Brain microvascular endothelial cell (primary cell): Measurements from ENCODE around the gene HAPLN3.

ENCODE experiments used
- DNase-seq: peaks from one replicate; pipeline ENCODE4 v3.0.0-alpha.2; 2020
- H3K27ac ChIP-seq: fragments of 250-450 bp; sonication (Bioruptor Pico); 2 replicates; pipeline ENCODE4 v1.5.1; 2020; ENCODE audit warnings: mild to moderate bottlenecking, moderate library complexity
- H3K27me3 ChIP-seq: fragments of 250-450 bp; sonication (Bioruptor Pico); replicated peaks from 2 replicates; pipeline ENCODE4 v1.5.1; 2020; ENCODE audit warnings: mild to moderate bottlenecking
- H3K36me3 ChIP-seq: fragments of 250-450 bp; sonication (Bioruptor Pico); replicated peaks from 2 replicates; pipeline ENCODE4 v1.5.1; 2020; ENCODE audit warnings: mild to moderate bottlenecking
- H3K4me3 ChIP-seq: 2 replicates; pipeline ENCODE4 v1.5.1; 2011; ENCODE audit warnings: low read depth, mild to moderate bottlenecking, control low read depth, low read length, moderate library complexity
- CTCF ChIP-seq: IDR thresholded peaks from 2 replicates; pipeline ENCODE4 v1.5.1; 2011; ENCODE audit warnings: low read depth, mild to moderate bottlenecking, moderate library complexity, low read length, control low read depth, inconsistent platforms; ENCODE audit errors: missing control alignments
- in situ Hi-C: cut with HindIII; loops from 2 replicates; pipeline ENCODE4 v1.10.0; 2017; ENCODE audit warnings: low sequenced_read_pairs, low pct_ligation_motif_present

The HAPLN3 gene

DNA sequence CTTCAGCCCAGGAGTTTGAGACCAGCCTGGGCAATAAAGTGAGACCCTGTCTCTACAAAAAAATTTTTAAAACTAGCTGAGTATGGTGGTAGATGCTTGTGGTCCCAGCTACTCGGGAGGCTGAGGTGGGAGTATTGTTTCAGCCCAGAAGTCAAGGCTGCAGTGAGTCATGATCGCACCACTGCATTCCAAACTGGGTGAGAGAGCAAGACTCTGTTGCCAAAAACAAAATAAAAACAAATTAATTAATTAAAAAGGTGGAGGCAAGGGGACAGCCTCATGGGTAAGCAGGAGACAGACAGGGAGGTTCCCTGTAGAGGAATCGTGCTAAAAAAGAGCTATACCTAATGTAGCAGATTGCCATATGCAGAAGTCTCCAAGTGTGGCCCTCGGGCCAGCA lies 12.6 kb downstream of the HAPLN3 start:
- no peak overlapping the region for H3K27ac ChIP-seq
- peak; percentile 53 for DNase-seq
- H3K36me3 ChIP-seq = no peaks in the 10 kb centered on the region
- in situ Hi-C loops = no loop called here
- no peak for TF ChIP-seq CTCF
- no peak overlapping the region for H3K4me3 ChIP-seq
- no peaks in the 10 kb centered on the region for H3K27me3 ChIP-seq

GRCh38 chr15:88881775-88882174 lies 13.6 kb downstream of the HAPLN3 start:
- H3K36me3 ChIP-seq = no peaks in the 10 kb centered on the region
- TF ChIP-seq CTCF = no peak
- no peak overlapping the region for H3K4me3 ChIP-seq
- DNase-seq = no peak
- in situ Hi-C loops = no loop called here
- H3K27ac ChIP-seq = no peak overlapping the region
- no peaks in the 10 kb centered on the region for H3K27me3 ChIP-seq

- Histone ChIP-seq H3K27ac (no peak overlapping the region), H3K4me3 (no peak overlapping the region), H3K27me3 (no peaks in the 10 kb centered on the region), H3K36me3 (no peaks in the 10 kb centered on the region)
- in situ Hi-C loops = no loop called here
- DNase-seq = no peak
- no peak for TF ChIP-seq CTCF
These were observed 14.2 kb downstream of the HAPLN3 start for GRCh38 chr15:88880944-88881740.

GRCh38 chr15:88878720-88879184 lies 16.6 kb downstream of the HAPLN3 start:
- Histone ChIP-seq H3K27me3 (peaks cover 3% of the 10 kb centered on the region), H3K36me3 (no peaks in the 10 kb centered on the region), H3K4me3 (no peak overlapping the region), H3K27ac (no peak overlapping the region)
- peak; percentile 47 for DNase-seq
- in situ Hi-C loops = no loop called here
- peak; percentile 93 for TF ChIP-seq CTCF

DNA sequence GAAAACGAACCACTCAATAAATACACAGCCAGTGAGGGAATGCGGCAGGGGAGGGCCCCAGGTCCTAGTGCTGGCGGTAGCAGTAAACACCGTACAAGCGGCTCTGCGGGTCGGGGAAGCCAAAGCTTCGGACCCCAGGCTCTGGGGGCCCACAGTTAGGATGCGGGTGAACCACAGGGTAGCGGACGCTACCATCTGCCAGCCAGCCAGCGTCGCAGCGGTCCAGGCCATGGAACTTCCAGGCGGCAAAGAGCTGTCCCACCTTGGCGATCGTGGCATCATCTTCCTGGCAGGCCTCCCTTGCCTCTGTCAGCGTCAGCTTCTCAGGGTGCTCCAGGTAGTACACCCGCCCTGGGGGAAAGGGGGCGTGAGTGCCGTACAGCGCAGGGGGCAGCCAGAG lies 17.4 kb downstream of the HAPLN3 start:
- H3K27ac ChIP-seq = no peak overlapping the region
- H3K4me3 ChIP-seq = no peak overlapping the region
- in situ Hi-C loops = no loop called here
- TF ChIP-seq CTCF = no peak
- DNase-seq = no peak
- peaks cover 7% of the 10 kb centered on the region for H3K27me3 ChIP-seq
- H3K36me3 ChIP-seq = no peaks in the 10 kb centered on the region

DNA sequence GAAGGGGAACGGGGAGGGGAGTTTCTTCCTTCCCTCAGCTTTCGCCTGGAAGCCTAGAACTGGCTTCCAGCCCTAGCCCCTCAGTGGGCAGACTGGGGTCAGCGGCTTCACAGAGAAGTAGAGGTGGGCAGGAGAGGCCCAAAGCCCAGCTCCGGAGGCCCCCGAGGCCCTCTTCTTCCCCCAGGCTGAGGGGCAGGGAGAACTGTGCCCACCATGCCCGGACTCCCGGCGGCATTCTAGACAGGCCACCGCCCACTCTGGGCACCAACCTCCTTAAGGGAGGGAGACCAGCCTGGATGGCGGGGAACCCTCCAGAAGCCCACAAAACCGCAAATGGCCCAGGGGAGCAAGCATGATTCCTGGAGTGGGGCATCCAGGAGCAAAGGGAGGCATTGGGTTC lies 17.9 kb downstream of the HAPLN3 start:
- Histone ChIP-seq H3K27me3 (peaks cover 11% of the 10 kb centered on the region), H3K27ac (no peak overlapping the region), H3K4me3 (no peak overlapping the region), H3K36me3 (no peaks in the 10 kb centered on the region)
- DNase-seq = no peak
- in situ Hi-C loops = no loop called here
- no peak for TF ChIP-seq CTCF
